H1 (cell line): ENCODE measurements around the gene CHMP4B. TPM values are rescaled to one million over a fixed set of nuclear protein-coding genes. Genes with fewer than 3 reads are reported as not detected.

Experiments used
- CTCF ChIA-PET: fragments of 300-600 bp; sonication (Branson Sonifier 250); formaldehyde crosslinking; loops from one replicate; lab custom pipeline; 2021; ENCODE audit not compliant: partially characterized antibody; lab: Charles Lee
- POLR2A ChIA-PET: fragments of 300-600 bp; sonication (Branson Sonifier 250); formaldehyde crosslinking; loops from one replicate; lab custom pipeline; 2021; ENCODE audit warnings: inconsistent platforms; ENCODE audit not compliant: partially characterized antibody; lab: Charles Lee
- DNase-seq, 2 experiments: peaks; one replicate each; pipeline versions ENCODE4 v3.0.0 to v3.0.0-alpha.2; 2010 to 2022; ENCODE audit warnings: low spot score in 2 of 2, low read depth in 1 of 2, mixed read lengths in 1 of 2
- FAIRE-seq: peaks from 2 replicates; lab custom pipeline; 2011; peaks lifted over from hg19 to GRCh38; lab: Jason Lieb, UNC
- H2AFZ ChIP-seq: 2 replicates; pipeline ENCODE4 v1.8.1; 2012; ENCODE audit warnings: low read length, inconsistent platforms
- H2AK5ac ChIP-seq: 2 replicates; pipeline ENCODE4 v1.6.1; 2013; ENCODE audit warnings: low read depth, low read length
- H2BK120ac ChIP-seq: replicated peaks from 2 replicates; pipeline ENCODE3; 2013; ENCODE audit warnings: low read depth, low read length, inconsistent platforms
- H2BK12ac ChIP-seq: 2 replicates; pipeline ENCODE4 v1.6.1; 2013; ENCODE audit warnings: low read depth, low read length
- H2BK15ac ChIP-seq: 2 replicates; pipeline ENCODE4 v1.6.1; 2013; ENCODE audit warnings: low read length
- H2BK20ac ChIP-seq: 2 replicates; pipeline ENCODE4 v1.6.1; 2013; ENCODE audit warnings: low read length
- H2BK5ac ChIP-seq: 2 replicates; pipeline ENCODE4 v1.6.1; 2013; ENCODE audit warnings: low read depth, low read length
- H3K14ac ChIP-seq: 2 replicates; pipeline ENCODE4 v1.6.1; 2013; ENCODE audit warnings: inconsistent platforms; ENCODE audit not compliant: insufficient read length
- H3K18ac ChIP-seq: 2 replicates; pipeline ENCODE4 v1.6.1; 2013; ENCODE audit warnings: low read length; ENCODE audit errors: extremely low read depth
- H3K23ac ChIP-seq: 2 replicates; pipeline ENCODE4 v1.6.1; 2013; ENCODE audit warnings: inconsistent platforms; ENCODE audit not compliant: insufficient read length
- H3K23me2 ChIP-seq: 2 replicates; pipeline ENCODE4 v1.6.1; 2013; ENCODE audit warnings: low read depth, low read length
- H3K27ac ChIP-seq: 2 replicates; pipeline ENCODE4 v1.6.1; 2011; ENCODE audit warnings: low read depth, low read length, inconsistent platforms
- H3K27me3 ChIP-seq, 4 experiments: replicated peaks in 1 of 4; 1 replicate in 1 of 4; 2 replicates in 3 of 4; pipeline versions ENCODE4 v1.6.1 to v1.8.1; 2011 to 2013; ENCODE audit warnings: low read length in 3 of 4, mild to moderate bottlenecking in 3 of 4, inconsistent platforms in 2 of 4, mixed read lengths in 2 of 4, moderate library complexity in 1 of 4; ENCODE audit not compliant: control insufficient read depth in 3 of 4, insufficient read depth in 3 of 4; ENCODE audit errors: extremely low read depth in 1 of 4
- H3K36me3 ChIP-seq, 4 experiments: 2 replicates each; pipeline versions ENCODE4 v1.6.1 to v1.8.1; 2011 to 2013; ENCODE audit warnings: mild to moderate bottlenecking in 4 of 4, low read length in 3 of 4, moderate library complexity in 2 of 4, control low read depth in 1 of 4, inconsistent platforms in 1 of 4; ENCODE audit not compliant: insufficient read depth in 4 of 4, control insufficient read depth in 2 of 4
- H3K4ac ChIP-seq: replicated peaks from 2 replicates; pipeline ENCODE3; 2013; ENCODE audit warnings: low read length, low read depth, mixed read lengths, inconsistent platforms; ENCODE audit not compliant: insufficient read length
- H3K4me1 ChIP-seq, 4 experiments: replicated peaks in 1 of 4; 1 replicate in 1 of 4; 2 replicates in 3 of 4; pipeline versions ENCODE4 v1.6.1 to v1.8.1; 2011 to 2013; ENCODE audit warnings: low read length in 3 of 4, inconsistent platforms in 2 of 4, mixed read lengths in 1 of 4; ENCODE audit not compliant: insufficient read depth in 4 of 4, control insufficient read depth in 3 of 4
- H3K4me2 ChIP-seq, 2 experiments: 2 replicates each; pipeline versions ENCODE4 v1.6.1 to v1.8.1; 2011 to 2013; ENCODE audit warnings: low read depth in 2 of 2, low read length in 2 of 2, control low read depth in 1 of 2, inconsistent platforms in 1 of 2, mild to moderate bottlenecking in 1 of 2; ENCODE audit not compliant: insufficient read depth in 1 of 2
- H3K4me3 ChIP-seq, 4 experiments: fragments of 200-600, 300-600 bp in 1 of 4; sonication (generic), shearing (Covaris generic), sonication (Bioruptor Twin) in 1 of 4; 2 replicates each; pipeline versions ENCODE4 v1.5.1 to v1.8.1; 2011 to 2016; ENCODE audit warnings: low read length in 4 of 4, low read depth in 3 of 4, control low read depth in 2 of 4, inconsistent platforms in 2 of 4, mild to moderate bottlenecking in 2 of 4, mixed read lengths in 1 of 4, moderate library complexity in 1 of 4; ENCODE audit not compliant: insufficient read depth in 2 of 4; ENCODE audit errors: extremely low read depth in 1 of 4
- H3K56ac ChIP-seq: replicated peaks from 2 replicates; pipeline ENCODE3; 2013; ENCODE audit warnings: low read depth, mild to moderate bottlenecking, mixed read lengths, low read length, inconsistent platforms; ENCODE audit not compliant: insufficient read length
- H3K79me1 ChIP-seq: 2 replicates; pipeline ENCODE4 v1.6.1; 2013; ENCODE audit warnings: low read depth, low read length, control low read depth
- H3K79me2 ChIP-seq, 2 experiments: 2 replicates each; pipeline versions ENCODE4 v1.6.1 to v1.8.1; 2012 to 2013; ENCODE audit warnings: low read length in 2 of 2, mild to moderate bottlenecking in 2 of 2, inconsistent platforms in 1 of 2; ENCODE audit not compliant: insufficient read depth in 2 of 2, control insufficient read depth in 1 of 2
- H3K9ac ChIP-seq, 4 experiments: replicated peaks in 1 of 4; 1 replicate in 1 of 4; 2 replicates in 3 of 4; pipeline versions ENCODE4 v1.6.1 to v1.8.1; 2011 to 2013; ENCODE audit warnings: low read depth in 3 of 4, low read length in 3 of 4, control low read depth in 2 of 4, mild to moderate bottlenecking in 2 of 4, moderate library complexity in 2 of 4, inconsistent platforms in 1 of 4; ENCODE audit errors: extremely low read depth in 1 of 4
- H3K9me3 ChIP-seq, 2 experiments: 2 replicates each; pipeline versions ENCODE4 v1.6.1 to v1.8.1; 2012 to 2013; ENCODE audit warnings: mild to moderate bottlenecking in 2 of 2, moderate library complexity in 2 of 2, control low read depth in 1 of 2, inconsistent platforms in 1 of 2, low read depth in 1 of 2, low read length in 1 of 2, mixed read lengths in 1 of 2; ENCODE audit not compliant: insufficient read depth in 2 of 2
- H4K20me1 ChIP-seq, 2 experiments: replicated peaks in 1 of 2; 2 replicates each; pipeline versions ENCODE3 to v1.8.1; 2011 to 2013; ENCODE audit warnings: inconsistent platforms in 2 of 2, low read length in 2 of 2, mild to moderate bottlenecking in 1 of 2; ENCODE audit not compliant: insufficient read depth in 2 of 2, control insufficient read depth in 1 of 2
- H4K5ac ChIP-seq: 2 replicates; pipeline ENCODE4 v1.6.1; 2013; ENCODE audit warnings: low read length, low read depth, mixed read lengths, inconsistent platforms; ENCODE audit not compliant: insufficient read length
- H4K8ac ChIP-seq: 2 replicates; pipeline ENCODE4 v1.8.0; 2013; ENCODE audit warnings: mild to moderate bottlenecking, moderate library complexity, low read length, inconsistent platforms; ENCODE audit not compliant: insufficient read depth; ENCODE audit errors: extremely low read depth
- H4K91ac ChIP-seq: replicated peaks from 2 replicates; pipeline ENCODE3; 2013; ENCODE audit warnings: low read length, mixed read lengths, inconsistent platforms; ENCODE audit not compliant: insufficient read length
- POLR2AphosphoS5 ChIP-seq: IDR thresholded peaks from 2 replicates; pipeline ENCODE4 v1.6.1; 2011; ENCODE audit warnings: low read depth, low read length
- RAD21 ChIP-seq, 2 experiments: IDR thresholded peaks in 1 of 2; conservative IDR thresholded peaks in 1 of 2; 2 replicates each; pipeline ENCODE4 v1.6.1; 2011; ENCODE audit warnings: low read depth in 2 of 2, low read length in 2 of 2, improper control_type of control experiment in 1 of 2, inconsistent platforms in 1 of 2, mild to moderate bottlenecking in 1 of 2, moderate library complexity in 1 of 2
- WGBS, 2 experiments: shearing (Covaris generic) in 1 of 2; methylation state at CpG; one replicate each; pipeline versions ENCODE4 v1.1.6 to v1.1.7; 2013 to 2015; ENCODE audit warnings: low lambda C conversion rate in 2 of 2, mixed read lengths in 2 of 2, inconsistent platforms in 1 of 2, low coverage in 1 of 2, missing lambda C conversion rate in 1 of 2; ENCODE audit not compliant: insufficient replicate concordance in 2 of 2, insufficient coverage in 1 of 2, insufficient read length in 1 of 2; ENCODE audit errors: extremely low coverage in 1 of 2, missing lambda C conversion rate in 1 of 2; 5-methylcytosine and 5-hydroxymethylcytosine counted together
- polyA plus RNA-seq, 7 experiments: library from polyadenylated mRNA; depleted of rRNA in 3 of 7; stranded (reverse) in 5 of 7; unstranded in 2 of 7; fragments of >200 nt in 5 of 7; fragments of 200-250 nt in 2 of 7; gene quantifications; 1 replicate in 5 of 7; 2 replicates in 1 of 7; 4 replicates in 1 of 7; pipeline versions ENCODE4 v1.2.1 to v1.2.3, GENCODE V29; 2011 to 2013; ENCODE audit warnings: missing spikeins in 2 of 7, mixed read lengths in 2 of 7
- total RNA-seq: library from RNA; stranded (reverse); fragmentation: NEBNext Ultra II Directional; extraction: Animal tissue kit (Norgen Biotek cat#: 25700); gene quantifications from 2 replicates; pipeline ENCODE4 v1.2.1, GENCODE V29; 2021
- TF ChIP-seq, protein P1 (sequence below), 3 experiments: IDR thresholded peaks; 1 replicate in 2 of 3; 2 replicates in 1 of 3; pipeline versions ENCODE4 v1.5.1 to v1.6.1; 2011; ENCODE audit warnings: low read length in 3 of 3, mild to moderate bottlenecking in 3 of 3, inconsistent platforms in 2 of 3, low read depth in 1 of 3, moderate library complexity in 1 of 3; ENCODE audit not compliant: insufficient read depth in 1 of 3; ENCODE audit errors: control extremely low read depth in 1 of 3

The CHMP4B gene
- total and polyA plus RNA-seq, 2 of the 8 experiments (the other 6 are each of a cell fraction or from before 2014, with no cell fraction given), result 38.6 to 66.3 TPM

DNA sequence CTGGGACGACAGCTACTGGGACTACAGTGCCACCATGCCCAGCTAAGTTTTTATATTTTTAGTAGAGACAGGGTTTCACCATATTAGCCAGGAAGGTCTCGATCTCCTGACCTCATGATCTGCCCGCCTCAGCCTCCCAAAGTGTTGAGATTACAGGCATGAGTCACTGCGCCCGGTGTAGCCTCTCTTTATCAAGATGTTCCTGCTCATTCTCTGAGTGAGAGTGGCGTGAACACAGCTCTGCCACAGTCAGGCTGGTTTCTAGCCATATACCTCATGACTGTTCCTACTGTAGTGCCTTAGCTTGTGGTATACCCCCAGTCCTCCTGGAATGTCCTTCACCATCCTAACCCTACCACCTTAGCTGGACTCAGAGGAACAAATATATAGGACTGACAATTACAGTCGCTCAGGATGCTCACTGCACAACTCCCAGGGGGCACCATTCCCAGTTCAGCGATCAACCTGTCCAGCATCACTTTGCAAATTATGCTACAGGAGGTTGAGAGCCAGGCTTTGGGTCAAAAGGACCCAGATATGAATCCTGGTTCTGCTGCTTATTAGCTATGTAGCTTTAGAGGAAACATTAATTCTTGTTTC, 86.3 kb downstream of the CHMP4B start:
- Histone ChIP-seq H2AFZ (no peak overlapping the region), H3K4me1 (peaks cover 0 to 1% (median 0%) of the 10 kb centered on the region in 4 experiments; a peak in 2 of 7 replicates), H3K9ac (no peak overlapping the region), H3K23ac (no peak overlapping the region), H4K8ac (no peak overlapping the region), H3K4me2 (no peak overlapping the region), H2BK15ac (no peak overlapping the region), H3K23me2 (no peaks in the 10 kb centered on the region), H3K4me3 (no peak overlapping the region), H3K79me2 (no peaks in the 10 kb centered on the region), H3K27me3 (no peaks in the 10 kb centered on the region), H3K18ac (no peak overlapping the region), H3K56ac (no peak overlapping the region), H4K5ac (no peak overlapping the region), H3K27ac (no peak overlapping the region), H3K9me3 (no peaks in the 10 kb centered on the region), H2BK120ac (no peak overlapping the region), H2BK5ac (no peak overlapping the region), H2AK5ac (no peak overlapping the region), H3K4ac (no peak overlapping the region), H3K79me1 (no peaks in the 10 kb centered on the region), H2BK12ac (no peak overlapping the region), H3K36me3 (no peaks in the 10 kb centered on the region), H4K20me1 (no peaks in the 10 kb centered on the region), H4K91ac (no peak overlapping the region), H3K14ac (no peak overlapping the region), H2BK20ac (no peak overlapping the region)
- ChIA-PET POLR2A (no interaction called here), CTCF (interaction anchor here (0.6 to 5.5 kb wide), 15 partner anchors 10 to 1010 kb away, joined by 3 to 24 read pairs (median 5); no protein-coding TSS in a partner anchor)
- no peak for DNase-seq
- no peak for FAIRE-seq
- TF ChIP-seq, protein P1, sequence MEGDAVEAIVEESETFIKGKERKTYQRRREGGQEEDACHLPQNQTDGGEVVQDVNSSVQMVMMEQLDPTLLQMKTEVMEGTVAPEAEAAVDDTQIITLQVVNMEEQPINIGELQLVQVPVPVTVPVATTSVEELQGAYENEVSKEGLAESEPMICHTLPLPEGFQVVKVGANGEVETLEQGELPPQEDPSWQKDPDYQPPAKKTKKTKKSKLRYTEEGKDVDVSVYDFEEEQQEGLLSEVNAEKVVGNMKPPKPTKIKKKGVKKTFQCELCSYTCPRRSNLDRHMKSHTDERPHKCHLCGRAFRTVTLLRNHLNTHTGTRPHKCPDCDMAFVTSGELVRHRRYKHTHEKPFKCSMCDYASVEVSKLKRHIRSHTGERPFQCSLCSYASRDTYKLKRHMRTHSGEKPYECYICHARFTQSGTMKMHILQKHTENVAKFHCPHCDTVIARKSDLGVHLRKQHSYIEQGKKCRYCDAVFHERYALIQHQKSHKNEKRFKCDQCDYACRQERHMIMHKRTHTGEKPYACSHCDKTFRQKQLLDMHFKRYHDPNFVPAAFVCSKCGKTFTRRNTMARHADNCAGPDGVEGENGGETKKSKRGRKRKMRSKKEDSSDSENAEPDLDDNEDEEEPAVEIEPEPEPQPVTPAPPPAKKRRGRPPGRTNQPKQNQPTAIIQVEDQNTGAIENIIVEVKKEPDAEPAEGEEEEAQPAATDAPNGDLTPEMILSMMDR (IDR thresholded peaks at IDR 0.05; ENCODE audit: control extremely low read depth in 1 of 3, insufficient read depth in 1 of 3, low read depth in 1 of 3, low read length in 3 of 3), result peak; percentile 20 to 43 (median 42); a peak in 3 of 4 replicates
- TF ChIP-seq RAD21 (IDR thresholded peaks at IDR 0.05 in 1 of 2, conservative IDR thresholded peaks at IDR 0.05 in 1 of 2; ENCODE audit: low read depth in 2 of 2, low read length in 2 of 2) (0 out of 4 replicates have a peak, but pooled peaks of 1 of the 2 experiments have one; percentile 3), POLR2AphosphoS5 (no peak)
- 81% methylated on average over 8 of the region's 8 CpGs; no CpG with 5 or more reads in 1 of the 2 experiments for WGBS, 2 experiments
